Measurements from ENCODE around the gene DPYSL3. TPM values are rescaled to one million over a fixed set of nuclear protein-coding genes. Genes with fewer than 3 reads are reported as not detected.
A peak's percentile ranks its signal among the peaks of the same experiment; 100 is the strongest.

DPYSL3 gene
- total and polyA plus RNA-seq, 4 donors, result 0.35 to 3.6 (median 1.7) TPM

- Histone ChIP-seq H3K9me3 (ENCODE audit: control insufficient read depth in 4 of 4, low read length in 3 of 4) (no peaks in the 10 kb centered on the region), H3K27ac (ENCODE audit: low read depth in 1 of 2, low read length in 2 of 2) (no peak overlapping the region), H3K4me1 (ENCODE audit: control insufficient read depth in 4 of 4, insufficient read depth in 4 of 4, low read length in 3 of 4) (no peaks in the 10 kb centered on the region), H3K4me3 (ENCODE audit: low read depth in 1 of 3, low read length in 3 of 3) (no peak overlapping the region), H3K36me3 (ENCODE audit: control insufficient read depth in 4 of 4, insufficient read depth in 3 of 4, low read depth in 1 of 4, low read length in 3 of 4) (no peaks in the 10 kb centered on the region), H3K27me3 (ENCODE audit: control insufficient read depth in 4 of 4, insufficient read depth in 4 of 4, low read length in 3 of 4) (peaks cover 0 to 3% (median 0%) of the 10 kb centered on the region in 4 donors), H3K9ac (ENCODE audit: low read depth in 1 of 2, low read length in 2 of 2) (no peak overlapping the region)
- TF ChIP-seq RXRA (IDR thresholded peaks at IDR 0.05), result no peak
- no peak for TF ChIP-seq EGR1 (IDR thresholded peaks at IDR 0.05; ENCODE audit: low read depth in 2 of 2)
- TF ChIP-seq GABPA (IDR thresholded peaks at IDR 0.05 in 1 of 2, conservative IDR thresholded peaks at IDR 0.05 in 1 of 2), result no peak
- TF ChIP-seq, protein P1, sequence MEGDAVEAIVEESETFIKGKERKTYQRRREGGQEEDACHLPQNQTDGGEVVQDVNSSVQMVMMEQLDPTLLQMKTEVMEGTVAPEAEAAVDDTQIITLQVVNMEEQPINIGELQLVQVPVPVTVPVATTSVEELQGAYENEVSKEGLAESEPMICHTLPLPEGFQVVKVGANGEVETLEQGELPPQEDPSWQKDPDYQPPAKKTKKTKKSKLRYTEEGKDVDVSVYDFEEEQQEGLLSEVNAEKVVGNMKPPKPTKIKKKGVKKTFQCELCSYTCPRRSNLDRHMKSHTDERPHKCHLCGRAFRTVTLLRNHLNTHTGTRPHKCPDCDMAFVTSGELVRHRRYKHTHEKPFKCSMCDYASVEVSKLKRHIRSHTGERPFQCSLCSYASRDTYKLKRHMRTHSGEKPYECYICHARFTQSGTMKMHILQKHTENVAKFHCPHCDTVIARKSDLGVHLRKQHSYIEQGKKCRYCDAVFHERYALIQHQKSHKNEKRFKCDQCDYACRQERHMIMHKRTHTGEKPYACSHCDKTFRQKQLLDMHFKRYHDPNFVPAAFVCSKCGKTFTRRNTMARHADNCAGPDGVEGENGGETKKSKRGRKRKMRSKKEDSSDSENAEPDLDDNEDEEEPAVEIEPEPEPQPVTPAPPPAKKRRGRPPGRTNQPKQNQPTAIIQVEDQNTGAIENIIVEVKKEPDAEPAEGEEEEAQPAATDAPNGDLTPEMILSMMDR (IDR thresholded peaks at IDR 0.05; ENCODE audit: low read depth, low read length, missing input control), result no peak
- no peak for TF ChIP-seq NR2F2 (IDR thresholded peaks at IDR 0.05)
- no peak for TF ChIP-seq HNF4A (conservative IDR thresholded peaks at IDR 0.05)
- no peak for TF ChIP-seq REST (IDR thresholded peaks at IDR 0.05)
- WGBS, result 79% methylated on average over 8 of the region's 8 CpGs
- DNase-seq (ENCODE audit: low spot score), result no peak
These were observed 48.2 kb upstream of the DPYSL3 start for GRCh38 chr5:147557876-147558745.

- Histone ChIP-seq H3K27me3 (ENCODE audit: control insufficient read depth in 4 of 4, insufficient read depth in 4 of 4, low read length in 3 of 4) (peaks cover 0 to 3% (median 0%) of the 10 kb centered on the region in 4 donors), H3K4me3 (ENCODE audit: low read depth in 1 of 3, low read length in 3 of 3) (no peak overlapping the region), H3K36me3 (ENCODE audit: control insufficient read depth in 4 of 4, insufficient read depth in 3 of 4, low read depth in 1 of 4, low read length in 3 of 4) (no peaks in the 10 kb centered on the region), H3K9ac (ENCODE audit: low read depth in 1 of 2, low read length in 2 of 2) (no peak overlapping the region), H3K27ac (ENCODE audit: low read depth in 1 of 2, low read length in 2 of 2) (peak overlapping the region in 1 of 2 donors; percentile 1), H3K4me1 (ENCODE audit: control insufficient read depth in 4 of 4, insufficient read depth in 4 of 4, low read length in 3 of 4) (no peaks in the 10 kb centered on the region), H3K9me3 (ENCODE audit: control insufficient read depth in 4 of 4, low read length in 3 of 4) (no peaks in the 10 kb centered on the region)
- 83% methylated on average over 7 of the region's 7 CpGs for WGBS
- no peak for TF ChIP-seq SP1 (IDR thresholded peaks at IDR 0.05)
- no peak for TF ChIP-seq YY1 (IDR thresholded peaks at IDR 0.05)
- no peak for TF ChIP-seq HNF4A (conservative IDR thresholded peaks at IDR 0.05)
- TF ChIP-seq FOXA2 (IDR thresholded peaks at IDR 0.05), result no peak
- no peak for TF ChIP-seq GABPA (IDR thresholded peaks at IDR 0.05 in 1 of 2, conservative IDR thresholded peaks at IDR 0.05 in 1 of 2)
- no peak for TF ChIP-seq HNF4G (IDR thresholded peaks at IDR 0.05)
- no peak for DNase-seq (ENCODE audit: low spot score)
These were observed 45.3 kb upstream of the DPYSL3 start for GRCh38 chr5:147555176-147555575.

Measured in liver (tissue), 9 donors.